ENCODE measurements around the gene GTF2F2.

GRCh38 chr13:45316996-45317395 is 196.7 kb downstream of the GTF2F2 start:
- TF ChIP-seq, protein P1, sequence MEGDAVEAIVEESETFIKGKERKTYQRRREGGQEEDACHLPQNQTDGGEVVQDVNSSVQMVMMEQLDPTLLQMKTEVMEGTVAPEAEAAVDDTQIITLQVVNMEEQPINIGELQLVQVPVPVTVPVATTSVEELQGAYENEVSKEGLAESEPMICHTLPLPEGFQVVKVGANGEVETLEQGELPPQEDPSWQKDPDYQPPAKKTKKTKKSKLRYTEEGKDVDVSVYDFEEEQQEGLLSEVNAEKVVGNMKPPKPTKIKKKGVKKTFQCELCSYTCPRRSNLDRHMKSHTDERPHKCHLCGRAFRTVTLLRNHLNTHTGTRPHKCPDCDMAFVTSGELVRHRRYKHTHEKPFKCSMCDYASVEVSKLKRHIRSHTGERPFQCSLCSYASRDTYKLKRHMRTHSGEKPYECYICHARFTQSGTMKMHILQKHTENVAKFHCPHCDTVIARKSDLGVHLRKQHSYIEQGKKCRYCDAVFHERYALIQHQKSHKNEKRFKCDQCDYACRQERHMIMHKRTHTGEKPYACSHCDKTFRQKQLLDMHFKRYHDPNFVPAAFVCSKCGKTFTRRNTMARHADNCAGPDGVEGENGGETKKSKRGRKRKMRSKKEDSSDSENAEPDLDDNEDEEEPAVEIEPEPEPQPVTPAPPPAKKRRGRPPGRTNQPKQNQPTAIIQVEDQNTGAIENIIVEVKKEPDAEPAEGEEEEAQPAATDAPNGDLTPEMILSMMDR (IDR thresholded peaks at IDR 0.05), result no peak
- TF ChIP-seq POLR2A (IDR thresholded peaks at IDR 0.05) (no peak), POLR2AphosphoS5 (IDR thresholded peaks at IDR 0.05) (no peak), EP300 (IDR thresholded peaks at IDR 0.05) (no peak)

Data from stomach (tissue), 4 donors.